H1 (cell line): ENCODE results near the gene CDC73. TPM values are rescaled to one million over a fixed set of nuclear protein-coding genes. Genes with fewer than 3 reads are reported as not detected.

Source experiments
- CTCF ChIA-PET: fragments of 300-600 bp; sonication (Branson Sonifier 250); formaldehyde crosslinking; loops from one replicate; lab custom pipeline; 2021; ENCODE audit not compliant: partially characterized antibody; lab: Charles Lee
- POLR2A ChIA-PET: fragments of 300-600 bp; sonication (Branson Sonifier 250); formaldehyde crosslinking; loops from one replicate; lab custom pipeline; 2021; ENCODE audit warnings: inconsistent platforms; ENCODE audit not compliant: partially characterized antibody; lab: Charles Lee
- DNase-seq, 2 experiments: peaks; one replicate each; pipeline versions ENCODE4 v3.0.0 to v3.0.0-alpha.2; 2010 to 2022; ENCODE audit warnings: low spot score in 2 of 2, low read depth in 1 of 2, mixed read lengths in 1 of 2
- FAIRE-seq: peaks from 2 replicates; lab custom pipeline; 2011; peaks lifted over from hg19 to GRCh38; lab: Jason Lieb, UNC
- H2AFZ ChIP-seq: 2 replicates; pipeline ENCODE4 v1.8.1; 2012; ENCODE audit warnings: low read length, inconsistent platforms
- H2AK5ac ChIP-seq: 2 replicates; pipeline ENCODE4 v1.6.1; 2013; ENCODE audit warnings: low read depth, low read length
- H2BK120ac ChIP-seq: replicated peaks from 2 replicates; pipeline ENCODE3; 2013; ENCODE audit warnings: low read depth, low read length, inconsistent platforms
- H2BK12ac ChIP-seq: 2 replicates; pipeline ENCODE4 v1.6.1; 2013; ENCODE audit warnings: low read depth, low read length
- H2BK15ac ChIP-seq: 2 replicates; pipeline ENCODE4 v1.6.1; 2013; ENCODE audit warnings: low read length
- H2BK20ac ChIP-seq: 2 replicates; pipeline ENCODE4 v1.6.1; 2013; ENCODE audit warnings: low read length
- H2BK5ac ChIP-seq: 2 replicates; pipeline ENCODE4 v1.6.1; 2013; ENCODE audit warnings: low read depth, low read length
- H3K14ac ChIP-seq: 2 replicates; pipeline ENCODE4 v1.6.1; 2013; ENCODE audit warnings: inconsistent platforms; ENCODE audit not compliant: insufficient read length
- H3K18ac ChIP-seq: 2 replicates; pipeline ENCODE4 v1.6.1; 2013; ENCODE audit warnings: low read length; ENCODE audit errors: extremely low read depth
- H3K23ac ChIP-seq: 2 replicates; pipeline ENCODE4 v1.6.1; 2013; ENCODE audit warnings: inconsistent platforms; ENCODE audit not compliant: insufficient read length
- H3K23me2 ChIP-seq: 2 replicates; pipeline ENCODE4 v1.6.1; 2013; ENCODE audit warnings: low read depth, low read length
- H3K27ac ChIP-seq: 2 replicates; pipeline ENCODE4 v1.6.1; 2011; ENCODE audit warnings: low read depth, low read length, inconsistent platforms
- H3K27me3 ChIP-seq, 4 experiments: replicated peaks in 1 of 4; 1 replicate in 1 of 4; 2 replicates in 3 of 4; pipeline versions ENCODE4 v1.6.1 to v1.8.1; 2011 to 2013; ENCODE audit warnings: low read length in 3 of 4, mild to moderate bottlenecking in 3 of 4, inconsistent platforms in 2 of 4, mixed read lengths in 2 of 4, moderate library complexity in 1 of 4; ENCODE audit not compliant: control insufficient read depth in 3 of 4, insufficient read depth in 3 of 4; ENCODE audit errors: extremely low read depth in 1 of 4
- H3K36me3 ChIP-seq, 4 experiments: 2 replicates each; pipeline versions ENCODE4 v1.6.1 to v1.8.1; 2011 to 2013; ENCODE audit warnings: mild to moderate bottlenecking in 4 of 4, low read length in 3 of 4, moderate library complexity in 2 of 4, control low read depth in 1 of 4, inconsistent platforms in 1 of 4; ENCODE audit not compliant: insufficient read depth in 4 of 4, control insufficient read depth in 2 of 4
- H3K4ac ChIP-seq: replicated peaks from 2 replicates; pipeline ENCODE3; 2013; ENCODE audit warnings: low read length, low read depth, mixed read lengths, inconsistent platforms; ENCODE audit not compliant: insufficient read length
- H3K4me1 ChIP-seq, 4 experiments: replicated peaks in 1 of 4; 1 replicate in 1 of 4; 2 replicates in 3 of 4; pipeline versions ENCODE4 v1.6.1 to v1.8.1; 2011 to 2013; ENCODE audit warnings: low read length in 3 of 4, inconsistent platforms in 2 of 4, mixed read lengths in 1 of 4; ENCODE audit not compliant: insufficient read depth in 4 of 4, control insufficient read depth in 3 of 4
- H3K4me2 ChIP-seq, 2 experiments: 2 replicates each; pipeline versions ENCODE4 v1.6.1 to v1.8.1; 2011 to 2013; ENCODE audit warnings: low read depth in 2 of 2, low read length in 2 of 2, control low read depth in 1 of 2, inconsistent platforms in 1 of 2, mild to moderate bottlenecking in 1 of 2; ENCODE audit not compliant: insufficient read depth in 1 of 2
- H3K4me3 ChIP-seq, 4 experiments: fragments of 200-600, 300-600 bp in 1 of 4; sonication (generic), shearing (Covaris generic), sonication (Bioruptor Twin) in 1 of 4; 2 replicates each; pipeline versions ENCODE4 v1.5.1 to v1.8.1; 2011 to 2016; ENCODE audit warnings: low read length in 4 of 4, low read depth in 3 of 4, control low read depth in 2 of 4, inconsistent platforms in 2 of 4, mild to moderate bottlenecking in 2 of 4, mixed read lengths in 1 of 4, moderate library complexity in 1 of 4; ENCODE audit not compliant: insufficient read depth in 2 of 4; ENCODE audit errors: extremely low read depth in 1 of 4
- H3K56ac ChIP-seq: replicated peaks from 2 replicates; pipeline ENCODE3; 2013; ENCODE audit warnings: low read depth, mild to moderate bottlenecking, mixed read lengths, low read length, inconsistent platforms; ENCODE audit not compliant: insufficient read length
- H3K79me1 ChIP-seq: 2 replicates; pipeline ENCODE4 v1.6.1; 2013; ENCODE audit warnings: low read depth, low read length, control low read depth
- H3K79me2 ChIP-seq, 2 experiments: 2 replicates each; pipeline versions ENCODE4 v1.6.1 to v1.8.1; 2012 to 2013; ENCODE audit warnings: low read length in 2 of 2, mild to moderate bottlenecking in 2 of 2, inconsistent platforms in 1 of 2; ENCODE audit not compliant: insufficient read depth in 2 of 2, control insufficient read depth in 1 of 2
- H3K9ac ChIP-seq, 4 experiments: replicated peaks in 1 of 4; 1 replicate in 1 of 4; 2 replicates in 3 of 4; pipeline versions ENCODE4 v1.6.1 to v1.8.1; 2011 to 2013; ENCODE audit warnings: low read depth in 3 of 4, low read length in 3 of 4, control low read depth in 2 of 4, mild to moderate bottlenecking in 2 of 4, moderate library complexity in 2 of 4, inconsistent platforms in 1 of 4; ENCODE audit errors: extremely low read depth in 1 of 4
- H3K9me3 ChIP-seq, 2 experiments: 2 replicates each; pipeline versions ENCODE4 v1.6.1 to v1.8.1; 2012 to 2013; ENCODE audit warnings: mild to moderate bottlenecking in 2 of 2, moderate library complexity in 2 of 2, control low read depth in 1 of 2, inconsistent platforms in 1 of 2, low read depth in 1 of 2, low read length in 1 of 2, mixed read lengths in 1 of 2; ENCODE audit not compliant: insufficient read depth in 2 of 2
- H4K20me1 ChIP-seq, 2 experiments: replicated peaks in 1 of 2; 2 replicates each; pipeline versions ENCODE3 to v1.8.1; 2011 to 2013; ENCODE audit warnings: inconsistent platforms in 2 of 2, low read length in 2 of 2, mild to moderate bottlenecking in 1 of 2; ENCODE audit not compliant: insufficient read depth in 2 of 2, control insufficient read depth in 1 of 2
- H4K5ac ChIP-seq: 2 replicates; pipeline ENCODE4 v1.6.1; 2013; ENCODE audit warnings: low read length, low read depth, mixed read lengths, inconsistent platforms; ENCODE audit not compliant: insufficient read length
- H4K8ac ChIP-seq: 2 replicates; pipeline ENCODE4 v1.8.0; 2013; ENCODE audit warnings: mild to moderate bottlenecking, moderate library complexity, low read length, inconsistent platforms; ENCODE audit not compliant: insufficient read depth; ENCODE audit errors: extremely low read depth
- H4K91ac ChIP-seq: replicated peaks from 2 replicates; pipeline ENCODE3; 2013; ENCODE audit warnings: low read length, mixed read lengths, inconsistent platforms; ENCODE audit not compliant: insufficient read length
- BRCA1 ChIP-seq: IDR thresholded peaks from 2 replicates; pipeline ENCODE4 v1.6.1; 2012; ENCODE audit warnings: low read depth, low read length, improper control_type of control experiment
- CREB1 ChIP-seq: IDR thresholded peaks from 2 replicates; pipeline ENCODE4 v1.6.1; 2012; ENCODE audit warnings: inconsistent platforms
- GTF2F1 ChIP-seq: IDR thresholded peaks from 2 replicates; pipeline ENCODE4 v1.6.1; 2012; ENCODE audit warnings: low read depth, low read length, improper control_type of control experiment, borderline replicate concordance
- JUND ChIP-seq: IDR thresholded peaks from 2 replicates; pipeline ENCODE4 v1.6.1; 2011; ENCODE audit warnings: mild to moderate bottlenecking, improper control_type of control experiment, low read length
- KDM1A ChIP-seq: fragments of 200-600, 300-600 bp; sonication (generic); IDR thresholded peaks from 2 replicates; pipeline ENCODE4 v1.7.1; 2016; ENCODE audit warnings: mild to moderate bottlenecking, low read length, borderline replicate concordance
- KDM4A ChIP-seq: IDR thresholded peaks from one replicate; pipeline ENCODE4 v1.7.1; 2012; ENCODE audit warnings: low read depth, mild to moderate bottlenecking, moderate library complexity, low read length, inconsistent platforms; ENCODE audit not compliant: severe bottlenecking
- NANOG ChIP-seq: IDR thresholded peaks from 2 replicates; pipeline ENCODE4 v1.6.1; 2011; ENCODE audit warnings: low read length, low read depth, mild to moderate bottlenecking, inconsistent platforms; ENCODE audit not compliant: insufficient read depth, poor library complexity, severe bottlenecking
- NRF1 ChIP-seq: IDR thresholded peaks from 2 replicates; pipeline ENCODE4 v1.6.1; 2011; ENCODE audit warnings: mild to moderate bottlenecking, low read depth, low read length, improper control_type of control experiment
- RFX5 ChIP-seq: IDR thresholded peaks from 2 replicates; pipeline ENCODE4 v1.6.1; 2011; ENCODE audit warnings: low read depth, low read length, improper control_type of control experiment, borderline replicate concordance
- SP1 ChIP-seq: IDR thresholded peaks from 2 replicates; pipeline ENCODE4 v1.6.1; 2011; ENCODE audit warnings: low read depth, low read length
- SRF ChIP-seq: IDR thresholded peaks from 2 replicates; pipeline ENCODE4 v1.6.1; 2011; ENCODE audit warnings: mild to moderate bottlenecking, low read depth, low read length, moderate library complexity
- TAF7 ChIP-seq: optimal IDR thresholded peaks from 2 replicates; pipeline ENCODE3; 2011; ENCODE audit warnings: low read depth, mild to moderate bottlenecking, inconsistent platforms, low read length, moderate library complexity, borderline replicate concordance
- TBP ChIP-seq: IDR thresholded peaks from 2 replicates; pipeline ENCODE4 v1.6.1; 2011; ENCODE audit warnings: low read depth, low read length, improper control_type of control experiment
- WGBS, 2 experiments: shearing (Covaris generic) in 1 of 2; methylation state at CpG; one replicate each; pipeline versions ENCODE4 v1.1.6 to v1.1.7; 2013 to 2015; ENCODE audit warnings: low lambda C conversion rate in 2 of 2, mixed read lengths in 2 of 2, inconsistent platforms in 1 of 2, low coverage in 1 of 2, missing lambda C conversion rate in 1 of 2; ENCODE audit not compliant: insufficient replicate concordance in 2 of 2, insufficient coverage in 1 of 2, insufficient read length in 1 of 2; ENCODE audit errors: extremely low coverage in 1 of 2, missing lambda C conversion rate in 1 of 2; 5-methylcytosine and 5-hydroxymethylcytosine counted together
- polyA plus RNA-seq, 7 experiments: library from polyadenylated mRNA; depleted of rRNA in 3 of 7; stranded (reverse) in 5 of 7; unstranded in 2 of 7; fragments of >200 nt in 5 of 7; fragments of 200-250 nt in 2 of 7; gene quantifications; 1 replicate in 5 of 7; 2 replicates in 1 of 7; 4 replicates in 1 of 7; pipeline versions ENCODE4 v1.2.1 to v1.2.3, GENCODE V29; 2011 to 2013; ENCODE audit warnings: missing spikeins in 2 of 7, mixed read lengths in 2 of 7
- total RNA-seq: library from RNA; stranded (reverse); fragmentation: NEBNext Ultra II Directional; extraction: Animal tissue kit (Norgen Biotek cat#: 25700); gene quantifications from 2 replicates; pipeline ENCODE4 v1.2.1, GENCODE V29; 2021
- TF ChIP-seq, protein P1 (sequence below): IDR thresholded peaks from 2 replicates; pipeline ENCODE4 v1.6.1; 2011; ENCODE audit warnings: low read length, improper control_type of control experiment

The CDC73 gene
- total and polyA plus RNA-seq, 2 of the 8 experiments (the other 6 are each of a cell fraction or from before 2014, with no cell fraction given), result 9.8 to 64.0 TPM

- Histone ChIP-seq H4K5ac (no peak overlapping the region), H2BK15ac (no peak overlapping the region), H3K23me2 (no peaks in the 10 kb centered on the region), H3K4me3 (no peak overlapping the region), H3K23ac (no peak overlapping the region), H3K4ac (no peak overlapping the region), H4K8ac (no peak overlapping the region), H2BK12ac (no peak overlapping the region), H4K91ac (no peak overlapping the region), H2AFZ (no peak overlapping the region), H4K20me1 (no peaks in the 10 kb centered on the region), H2BK120ac (no peak overlapping the region), H3K27ac (no peak overlapping the region), H3K79me1 (no peaks in the 10 kb centered on the region), H3K9me3 (0 out of 4 replicates have a peak, but pooled peaks cover 0 to 5% of the 10 kb centered on the region in 2 experiments), H3K18ac (no peak overlapping the region), H3K27me3 (no peaks in the 10 kb centered on the region), H2BK20ac (no peak overlapping the region), H2BK5ac (no peak overlapping the region), H2AK5ac (no peak overlapping the region), H3K36me3 (no peaks in the 10 kb centered on the region; a peak in 1 of 8 replicates), H3K4me1 (no peaks in the 10 kb centered on the region), H3K4me2 (no peak overlapping the region), H3K9ac (no peak overlapping the region), H3K14ac (no peak overlapping the region), H3K56ac (no peak overlapping the region), H3K79me2 (no peaks in the 10 kb centered on the region)
- ChIA-PET CTCF (no interaction called here), POLR2A (interaction anchor here (1.4 kb wide), 1 partner anchor 10 kb away, joined by 4 read pairs; no protein-coding TSS in a partner anchor)
- DNase-seq (no peak), FAIRE-seq (no peak)
- 89% methylated on average over 2 of the region's 2 CpGs; no CpG with 5 or more reads in 1 of the 2 experiments for WGBS, 2 experiments
- TF ChIP-seq RFX5, result no peak
- no peak for TF ChIP-seq TBP
- no peak for TF ChIP-seq JUND
- TF ChIP-seq SRF, result no peak
- TF ChIP-seq TAF7, result no peak
- no peak for TF ChIP-seq GTF2F1
- TF ChIP-seq SP1, result no peak
- TF ChIP-seq NRF1, result no peak
- no peak for TF ChIP-seq BRCA1
- no peak for TF ChIP-seq NANOG
- no peak for TF ChIP-seq KDM1A
- TF ChIP-seq, protein P1, sequence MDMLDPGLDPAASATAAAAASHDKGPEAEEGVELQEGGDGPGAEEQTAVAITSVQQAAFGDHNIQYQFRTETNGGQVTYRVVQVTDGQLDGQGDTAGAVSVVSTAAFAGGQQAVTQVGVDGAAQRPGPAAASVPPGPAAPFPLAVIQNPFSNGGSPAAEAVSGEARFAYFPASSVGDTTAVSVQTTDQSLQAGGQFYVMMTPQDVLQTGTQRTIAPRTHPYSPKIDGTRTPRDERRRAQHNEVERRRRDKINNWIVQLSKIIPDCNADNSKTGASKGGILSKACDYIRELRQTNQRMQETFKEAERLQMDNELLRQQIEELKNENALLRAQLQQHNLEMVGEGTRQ, result no peak
- TF ChIP-seq KDM4A, result no peak
- TF ChIP-seq CREB1, result no peak
Measured at GRCh38 chr1:193270996-193271395, 149.2 kb downstream of the CDC73 start.
